Mucosa of stomach (tissue), 1 donor: ENCODE results near the gene MAGI2.

Source experiments
- H3K27me3 ChIP-seq: one replicate; pipeline ENCODE4 v1.7.0; 2013; ENCODE audit warnings: mild to moderate bottlenecking, low read length; ENCODE audit not compliant: control insufficient read depth, insufficient read depth
- H3K36me3 ChIP-seq: one replicate; pipeline ENCODE4 v1.7.0; 2013; ENCODE audit warnings: low read length; ENCODE audit not compliant: control insufficient read depth, insufficient read depth
- H3K4me1 ChIP-seq: one replicate; pipeline ENCODE4 v1.7.0; 2013; ENCODE audit warnings: mild to moderate bottlenecking, low read length; ENCODE audit not compliant: control insufficient read depth, insufficient read depth
- H3K4me3 ChIP-seq: one replicate; pipeline ENCODE4 v1.7.0; 2013; ENCODE audit warnings: low read length
- H3K9ac ChIP-seq: one replicate; pipeline ENCODE4 v1.7.0; 2013; ENCODE audit warnings: mild to moderate bottlenecking, low read length, moderate library complexity
- H3K9me3 ChIP-seq: one replicate; pipeline ENCODE4 v1.7.0; 2013; ENCODE audit warnings: mild to moderate bottlenecking, low read length, moderate library complexity; ENCODE audit not compliant: control insufficient read depth
- donor health status: Pancreatic carcinoma.

The MAGI2 gene

DNA sequence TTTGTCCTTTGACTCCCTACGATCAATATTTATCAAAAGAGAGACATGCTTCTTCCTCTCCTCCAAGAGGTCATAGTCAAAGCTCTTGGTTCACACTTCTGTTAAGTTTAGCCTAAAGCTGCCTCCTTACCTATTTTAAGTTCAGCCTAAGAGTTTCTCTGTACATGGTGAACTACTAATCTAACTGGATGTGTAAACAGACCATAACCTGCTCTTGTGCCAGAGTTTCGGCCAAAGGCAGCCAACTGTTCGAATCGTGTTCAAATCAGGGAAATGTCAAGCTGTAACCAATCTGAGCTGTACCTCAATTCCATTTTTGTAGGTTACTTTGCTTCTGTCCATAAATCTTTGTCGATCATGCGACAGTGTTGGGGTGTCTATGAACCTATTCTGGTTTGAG, 1240.1 kb downstream of the MAGI2 start:
- Histone ChIP-seq H3K4me1 (no peaks in the 10 kb centered on the region), H3K4me3 (no peak overlapping the region), H3K9me3 (no peaks in the 10 kb centered on the region), H3K9ac (no peak overlapping the region), H3K27me3 (no peaks in the 10 kb centered on the region), H3K36me3 (no peaks in the 10 kb centered on the region)

DNA sequence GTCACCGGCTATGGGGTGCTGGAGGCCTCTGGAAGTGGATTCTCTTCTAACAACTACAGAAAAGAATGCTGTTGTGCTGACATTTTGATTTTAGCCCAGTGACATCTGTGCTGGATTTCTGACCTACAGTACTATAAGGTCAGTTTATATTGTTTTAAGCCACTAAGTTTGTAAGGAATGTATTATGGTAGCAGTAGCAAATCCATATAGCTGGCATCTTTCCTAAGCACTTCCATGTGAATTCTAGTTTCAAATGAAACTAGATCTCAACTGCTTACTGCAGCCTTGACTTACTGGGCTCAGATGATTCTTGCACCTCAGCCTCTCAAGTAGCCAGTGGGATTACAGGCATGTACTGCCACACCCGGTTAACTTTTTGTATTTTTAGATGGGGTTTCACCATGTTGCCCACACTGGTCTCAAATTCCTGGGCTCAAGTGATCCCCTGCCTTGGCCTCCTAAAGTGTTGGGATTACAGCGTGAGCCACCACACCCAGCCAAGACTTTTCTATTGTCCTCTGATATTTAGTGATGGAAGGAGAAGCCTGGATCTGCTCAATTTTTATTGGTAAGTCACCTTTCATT, 1240.9 kb downstream of the MAGI2 start:
- Histone ChIP-seq H3K4me3 (no peak overlapping the region), H3K27me3 (no peaks in the 10 kb centered on the region), H3K9me3 (no peaks in the 10 kb centered on the region), H3K9ac (no peak overlapping the region), H3K4me1 (no peaks in the 10 kb centered on the region), H3K36me3 (no peaks in the 10 kb centered on the region)

- no peak overlapping the region for H3K9ac ChIP-seq
- H3K36me3 ChIP-seq = no peaks in the 10 kb centered on the region
- no peaks in the 10 kb centered on the region for H3K4me1 ChIP-seq
- H3K27me3 ChIP-seq = no peaks in the 10 kb centered on the region
- H3K4me3 ChIP-seq = no peak overlapping the region
- H3K9me3 ChIP-seq = no peaks in the 10 kb centered on the region
These were observed 1246.2 kb downstream of the MAGI2 start for GRCh38 chr7:78207269-78207668.

GRCh38 chr7:78206769-78207168, 1246.7 kb downstream of the MAGI2 start:
- Histone ChIP-seq H3K4me3 (no peak overlapping the region), H3K9me3 (no peaks in the 10 kb centered on the region), H3K4me1 (no peaks in the 10 kb centered on the region), H3K27me3 (no peaks in the 10 kb centered on the region), H3K9ac (no peak overlapping the region), H3K36me3 (no peaks in the 10 kb centered on the region)

DNA sequence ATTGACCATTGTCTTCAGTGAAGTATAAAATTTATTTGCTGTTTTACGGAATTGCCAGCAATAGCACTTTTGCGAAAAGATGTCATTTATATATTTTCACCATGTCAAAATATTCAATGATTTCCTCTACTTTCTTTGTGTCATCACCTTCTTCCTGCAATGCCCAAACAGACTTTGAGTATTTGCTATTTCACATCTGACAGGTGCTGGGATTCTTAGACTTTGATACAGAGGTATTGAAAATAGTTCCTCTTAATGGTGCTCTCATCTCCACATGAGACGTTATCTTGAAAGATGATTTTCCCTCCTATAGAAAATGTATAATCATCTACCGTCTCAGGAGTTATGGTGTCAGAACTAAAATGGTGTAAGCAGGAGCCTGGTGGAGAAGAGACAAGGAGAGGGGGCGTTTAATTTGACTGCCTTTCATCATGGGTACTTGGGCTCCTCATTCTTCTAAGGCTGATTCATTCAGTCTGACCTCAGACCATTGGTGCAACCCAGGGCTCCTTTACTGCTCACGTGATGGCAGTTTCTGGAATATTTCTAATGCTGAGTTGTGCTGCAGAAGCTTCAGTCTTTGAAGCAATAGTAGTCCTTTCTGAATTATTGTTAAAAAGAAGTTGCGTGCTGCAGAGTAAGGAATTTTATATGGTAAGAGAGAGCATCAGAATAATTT, 1250.3 kb downstream of the MAGI2 start:
- Histone ChIP-seq H3K9me3 (no peaks in the 10 kb centered on the region), H3K4me1 (no peaks in the 10 kb centered on the region), H3K4me3 (no peak overlapping the region), H3K9ac (no peak overlapping the region), H3K36me3 (no peaks in the 10 kb centered on the region), H3K27me3 (no peaks in the 10 kb centered on the region)

GRCh38 chr7:78198756-78199155, 1254.7 kb downstream of the MAGI2 start:
- H3K27me3 ChIP-seq = no peaks in the 10 kb centered on the region
- no peaks in the 10 kb centered on the region for H3K36me3 ChIP-seq
- no peak overlapping the region for H3K9ac ChIP-seq
- H3K4me3 ChIP-seq = no peak overlapping the region
- H3K4me1 ChIP-seq = no peaks in the 10 kb centered on the region
- H3K9me3 ChIP-seq = no peaks in the 10 kb centered on the region

DNA sequence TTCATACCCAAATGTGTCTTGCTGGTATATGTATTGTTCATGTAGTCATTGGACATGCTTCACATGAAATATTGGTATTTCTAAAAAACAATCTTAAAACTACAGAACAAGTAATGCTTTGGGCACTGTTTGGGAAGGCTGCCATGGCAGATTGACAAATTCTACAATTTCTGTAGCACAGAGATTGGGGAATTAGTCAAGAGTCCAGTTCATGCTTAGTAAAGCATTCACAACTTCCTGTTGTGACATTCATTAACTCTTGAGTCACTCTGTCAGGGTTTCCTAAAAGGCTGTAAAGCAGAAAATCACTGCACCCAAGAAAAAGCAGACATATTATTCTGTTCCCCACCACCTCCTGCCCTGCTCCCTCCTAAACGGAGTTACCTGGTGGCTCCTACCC, 1256.0 kb downstream of the MAGI2 start:
- Histone ChIP-seq H3K4me3 (no peak overlapping the region), H3K9me3 (no peaks in the 10 kb centered on the region), H3K9ac (no peak overlapping the region), H3K27me3 (no peaks in the 10 kb centered on the region), H3K36me3 (no peaks in the 10 kb centered on the region), H3K4me1 (no peaks in the 10 kb centered on the region)

DNA sequence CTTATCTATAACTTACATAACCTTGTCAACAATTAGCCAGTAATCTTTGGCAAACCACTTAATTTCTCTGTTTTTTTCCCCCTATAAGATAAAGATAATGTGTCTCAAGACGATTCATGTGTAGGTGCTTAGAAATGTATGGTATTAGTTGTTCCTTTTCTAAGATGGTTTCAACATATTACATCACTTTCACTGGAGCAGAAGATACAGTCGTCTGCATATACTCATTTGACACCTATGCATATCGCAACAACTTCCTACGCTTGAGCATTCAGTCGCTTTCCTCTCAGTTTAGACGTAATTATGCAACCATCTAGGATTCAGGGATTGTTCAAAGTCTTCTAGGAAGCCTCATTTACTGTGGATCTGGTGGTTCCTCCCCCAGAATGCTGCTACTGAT, 1258.2 kb downstream of the MAGI2 start:
- H3K27me3 ChIP-seq = no peaks in the 10 kb centered on the region
- no peak overlapping the region for H3K4me3 ChIP-seq
- no peaks in the 10 kb centered on the region for H3K9me3 ChIP-seq
- H3K36me3 ChIP-seq = no peaks in the 10 kb centered on the region
- H3K4me1 ChIP-seq = no peaks in the 10 kb centered on the region
- no peak overlapping the region for H3K9ac ChIP-seq

GRCh38 chr7:78194611-78195010, 1258.9 kb downstream of the MAGI2 start:
- H3K4me3 ChIP-seq = no peak overlapping the region

GRCh38 chr7:78191475-78192079, 1261.9 kb downstream of the MAGI2 start:
- no peaks in the 10 kb centered on the region for H3K36me3 ChIP-seq

More at GRCh38 chr7:78194611-78195010, 1258.9 kb downstream of the MAGI2 start:
- no peaks in the 10 kb centered on the region for H3K36me3 ChIP-seq
- no peaks in the 10 kb centered on the region for H3K27me3 ChIP-seq
- no peaks in the 10 kb centered on the region for H3K4me1 ChIP-seq
- H3K9me3 ChIP-seq = no peaks in the 10 kb centered on the region
- H3K9ac ChIP-seq = no peak overlapping the region

GRCh38 chr7:78189762-78190161, 1263.7 kb downstream of the MAGI2 start:
- Histone ChIP-seq H3K27me3 (no peaks in the 10 kb centered on the region), H3K9ac (no peak overlapping the region), H3K4me1 (no peaks in the 10 kb centered on the region), H3K4me3 (no peak overlapping the region), H3K36me3 (no peaks in the 10 kb centered on the region), H3K9me3 (no peaks in the 10 kb centered on the region)

More at GRCh38 chr7:78191475-78192079, 1261.9 kb downstream of the MAGI2 start:
- Histone ChIP-seq H3K4me1 (no peaks in the 10 kb centered on the region), H3K4me3 (no peak overlapping the region), H3K27me3 (no peaks in the 10 kb centered on the region), H3K9ac (no peak overlapping the region), H3K9me3 (no peaks in the 10 kb centered on the region)

DNA sequence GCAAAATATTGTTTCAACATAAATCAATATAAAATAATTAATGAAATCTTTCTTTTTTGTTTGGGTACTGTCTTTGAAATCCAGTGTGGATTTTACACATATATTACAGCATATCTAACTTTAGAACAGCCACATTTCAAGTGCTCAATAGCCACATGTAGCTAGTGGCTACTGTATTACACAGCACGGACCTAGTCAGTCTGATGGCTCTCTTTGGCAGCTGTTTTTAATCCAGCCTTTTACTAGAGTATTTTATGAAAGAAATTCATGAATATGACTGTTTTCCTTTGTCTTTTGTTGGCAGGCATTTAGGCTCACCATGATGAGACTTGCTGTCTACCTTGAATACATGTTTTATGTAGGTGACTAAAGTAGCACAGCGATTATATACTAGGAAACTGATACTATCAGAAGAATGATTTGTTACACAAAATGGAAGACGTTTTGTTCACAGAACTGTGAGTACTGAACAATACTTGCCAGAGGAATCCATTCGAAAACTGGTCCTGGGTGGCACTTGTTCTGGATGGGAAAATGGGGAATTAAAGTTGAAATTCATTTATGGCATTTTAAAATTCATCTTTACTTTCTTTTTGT, 1268.2 kb downstream of the MAGI2 start:
- Histone ChIP-seq H3K9me3 (no peaks in the 10 kb centered on the region), H3K4me1 (no peaks in the 10 kb centered on the region), H3K36me3 (no peaks in the 10 kb centered on the region), H3K27me3 (no peaks in the 10 kb centered on the region), H3K9ac (no peak overlapping the region), H3K4me3 (no peak overlapping the region)
